Measurements from ENCODE around the gene MAN2B1.

The MAN2B1 gene

DNA sequence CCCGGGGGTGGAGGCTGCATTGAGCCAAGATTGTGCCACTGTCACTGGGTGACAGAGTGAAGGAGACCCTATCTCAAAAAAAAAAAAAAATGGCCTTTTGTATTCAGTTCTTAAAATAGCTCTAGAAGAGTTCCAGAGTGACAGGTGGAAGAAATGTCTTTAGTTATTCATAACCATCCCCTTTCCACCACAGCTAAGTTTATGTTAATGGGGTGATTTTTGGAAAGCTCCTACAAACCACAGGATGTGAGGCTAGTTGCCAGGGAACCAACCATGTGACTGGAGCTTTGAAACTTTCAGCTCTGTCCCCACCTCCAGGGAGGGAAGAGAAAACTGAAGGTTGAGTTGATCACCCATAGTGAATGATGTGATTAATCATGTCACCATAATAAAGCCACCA lies 62.8 kb downstream of the MAN2B1 start:
- Histone ChIP-seq H3K27me3 (ENCODE audit: control insufficient read depth, insufficient read depth, low read length) (no peaks in the 10 kb centered on the region), H3K9ac (ENCODE audit: low read depth, low read length) (no peak overlapping the region), H3K4me1 (ENCODE audit: control insufficient read depth, insufficient read depth, low read length) (no peaks in the 10 kb centered on the region), H3K36me3 (ENCODE audit: insufficient read depth, low read length) (peaks cover 24% of the 10 kb centered on the region), H3K4me3 (ENCODE audit: low read length) (no peak overlapping the region), H3K9me3 (replicated peaks; ENCODE audit: low read length) (no peaks in the 10 kb centered on the region), H3K4me2 (ENCODE audit: low read length) (no peak overlapping the region)

DNA sequence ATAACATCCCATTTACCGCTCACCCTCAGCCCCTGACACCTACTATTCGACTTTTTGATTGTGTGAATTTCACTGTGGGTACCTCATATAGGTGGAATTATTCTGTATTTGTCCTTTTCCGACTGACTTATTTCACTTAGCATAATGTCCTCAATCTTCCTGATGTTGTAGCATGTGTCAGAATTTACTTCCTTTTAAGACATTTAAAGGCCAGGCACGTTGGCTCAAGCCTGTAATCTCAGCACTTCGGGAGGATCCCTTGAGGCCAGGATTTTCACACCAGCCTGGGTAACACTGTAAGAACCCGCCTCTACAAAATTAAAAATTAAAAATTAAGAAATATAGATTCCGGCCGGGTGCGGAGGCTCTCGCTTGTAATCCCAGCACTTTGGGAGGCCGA lies 68.9 kb downstream of the MAN2B1 start:
- H3K36me3 ChIP-seq (ENCODE audit: insufficient read depth, low read length) = peaks cover 19% of the 10 kb centered on the region
- no peaks in the 10 kb centered on the region for H3K27me3 ChIP-seq (ENCODE audit: control insufficient read depth, insufficient read depth, low read length)
- H3K4me3 ChIP-seq (ENCODE audit: low read length) = no peak overlapping the region
- H3K9ac ChIP-seq (ENCODE audit: low read depth, low read length) = no peak overlapping the region
- no peak overlapping the region for H3K4me2 ChIP-seq (ENCODE audit: low read length)
- no peaks in the 10 kb centered on the region for H3K9me3 ChIP-seq (replicated peaks; ENCODE audit: low read length)
- H3K4me1 ChIP-seq (ENCODE audit: control insufficient read depth, insufficient read depth, low read length) = no peaks in the 10 kb centered on the region

DNA sequence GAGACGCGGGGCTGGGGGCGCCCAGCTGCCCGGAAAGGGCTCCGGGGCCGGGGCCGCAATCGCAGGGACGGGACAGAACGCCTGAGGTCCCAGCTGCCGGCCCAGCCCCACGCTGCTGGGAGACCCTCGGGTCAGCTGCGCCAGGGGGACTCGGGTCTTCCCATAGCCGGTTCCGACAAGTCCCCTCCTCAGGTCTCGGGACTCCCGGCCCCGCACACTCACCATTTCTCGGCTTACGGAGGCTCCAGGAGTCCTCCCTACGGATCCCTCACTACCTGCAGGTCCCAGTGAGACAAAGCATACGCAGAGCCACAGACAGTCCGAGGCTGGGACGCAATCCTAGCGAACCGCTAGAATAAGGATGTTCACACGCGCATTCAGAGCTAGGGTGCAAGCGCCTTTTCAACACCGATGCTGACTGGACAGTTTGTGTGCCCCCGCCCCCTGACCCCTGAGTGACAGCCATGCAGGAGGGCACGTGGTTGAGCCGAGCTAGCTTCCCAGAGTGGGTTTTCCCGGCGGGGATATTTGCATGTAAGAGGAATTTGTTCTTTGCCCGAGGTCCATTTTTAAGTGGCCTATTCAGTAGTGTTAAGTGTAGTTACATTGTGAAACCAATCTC lies 69.5 kb downstream of the MAN2B1 start:
- no peak overlapping the region for H3K9ac ChIP-seq (ENCODE audit: low read depth, low read length)
- peaks cover 14% of the 10 kb centered on the region for H3K36me3 ChIP-seq (ENCODE audit: insufficient read depth, low read length)
- no peak overlapping the region for H3K4me3 ChIP-seq (ENCODE audit: low read length)
- no peak overlapping the region for H3K4me2 ChIP-seq (ENCODE audit: low read length)
- H3K27me3 ChIP-seq (ENCODE audit: control insufficient read depth, insufficient read depth, low read length) = no peaks in the 10 kb centered on the region
- no peaks in the 10 kb centered on the region for H3K9me3 ChIP-seq (replicated peaks; ENCODE audit: low read length)
- H3K4me1 ChIP-seq (ENCODE audit: control insufficient read depth, insufficient read depth, low read length) = no peaks in the 10 kb centered on the region

Small RNAs within 50 kb of the gene (small RNA-seq; reads per million reads assigned to genes)
- gene SNORD41 = 20.8 reads per million, percentile 94 among the genes with 10 or more reads in this experiment
